ENCODE measurements around the gene ALKBH4.
"Not testable (repeated sequence)": the region's sequence is repeated elsewhere in the genome, so short reads cannot be mapped to it uniquely, and the experiment has no call there.

- TF ChIP-seq CTCF (IDR thresholded peaks at IDR 0.05; ENCODE audit: low read length); EZH2phosphoT487 (IDR thresholded peaks at IDR 0.05; ENCODE audit: low read length); EZH2 (optimal IDR thresholded peaks at IDR 0.05; ENCODE audit: low read depth, low read length): not testable (repeated sequence)
Observed at GRCh38 chr7:102510575-102510974, 45.9 kb upstream of the ALKBH4 start.

Data from MM.1S (cell line).